IMR-90 (cell line): ENCODE data around the gene HIPK1.

Experiments used
- CHD1 ChIP-seq: IDR thresholded peaks from 2 replicates; pipeline ENCODE4 v1.6.1; 2012; ENCODE audit warnings: low read depth, low read length, improper control_type of control experiment
- CTCF ChIP-seq: conservative IDR thresholded peaks from 2 replicates; pipeline ENCODE4 v1.5.1; 2012; ENCODE audit warnings: mild to moderate bottlenecking, low read depth, low read length, improper control_type of control experiment
- POLR2A ChIP-seq: IDR thresholded peaks from 2 replicates; pipeline ENCODE4 v1.6.1; 2012; ENCODE audit warnings: mild to moderate bottlenecking, low read depth, low read length
- USF2 ChIP-seq: fragments of 150-350 bp; IDR thresholded peaks from 2 replicates; pipeline ENCODE4 v1.6.1; 2017; ENCODE audit warnings: mild to moderate bottlenecking, antibody characterized with exemption, low read length, low read depth

DNA sequence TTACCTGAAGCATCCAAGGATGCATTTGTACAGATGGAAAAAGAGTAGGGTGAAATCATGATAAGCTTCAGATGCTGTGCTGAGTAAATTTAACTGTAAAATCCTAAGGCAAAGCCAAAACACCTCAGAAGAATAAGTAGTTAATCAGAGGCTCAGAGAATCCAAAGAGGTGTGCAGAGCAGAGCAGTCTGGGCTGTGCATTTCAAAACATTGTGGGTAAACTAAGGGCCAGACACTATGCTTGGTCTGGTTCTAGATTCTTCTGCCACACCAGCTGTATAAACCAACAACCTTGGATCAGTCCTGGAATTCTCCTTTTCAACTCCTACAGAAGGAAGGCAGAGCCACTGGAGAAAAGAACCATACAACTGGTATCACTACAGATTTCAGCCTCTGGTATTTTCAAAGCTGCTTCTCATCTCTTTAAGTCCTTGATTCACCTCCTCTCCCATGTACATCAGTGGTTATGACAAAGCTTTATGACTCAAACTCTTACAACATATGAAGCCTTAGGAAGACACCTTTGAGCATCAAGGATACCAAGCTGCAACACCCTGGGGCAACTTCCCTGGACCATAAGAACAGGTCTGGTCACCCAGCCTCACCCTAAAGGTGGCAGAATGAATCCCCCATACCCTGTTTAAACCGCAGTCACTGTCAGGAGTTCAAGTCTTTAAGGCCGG, 11.6 kb upstream of the HIPK1 start:
- TF ChIP-seq CTCF (no peak), USF2 (no peak), CHD1 (no peak), POLR2A (no peak)
